ENCODE data around the gene NRCAM. TPM values are rescaled to one million over a fixed set of nuclear protein-coding genes. Genes with fewer than 3 reads are reported as not detected.

The NRCAM gene
- total RNA-seq, 1 experiment from 2014 or later, result 1.1 TPM

DNA sequence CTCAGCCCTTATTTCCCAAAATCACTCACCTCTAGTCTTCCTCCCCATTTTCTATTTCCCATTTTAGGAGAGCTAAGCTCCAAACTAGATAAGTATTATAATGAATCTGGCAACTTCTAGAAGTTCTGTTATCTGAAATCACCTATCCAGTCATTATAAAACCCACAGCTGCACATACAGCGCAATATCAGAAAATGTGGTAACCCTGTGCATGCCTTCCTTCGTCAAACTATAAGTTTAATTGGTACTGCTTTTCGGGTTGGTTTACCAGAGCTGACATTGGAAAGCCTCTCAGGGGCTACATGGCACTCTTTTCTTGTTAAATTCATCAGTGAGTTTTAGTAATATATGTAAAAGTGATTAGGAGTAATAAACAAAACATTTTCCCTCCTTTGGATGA lies 327.7 kb downstream of the NRCAM start:
- H3K27me3 Mint-ChIP-seq (ENCODE audit: insufficient read depth, unreplicated experiment), result no peaks in the 10 kb centered on the region
- ChIA-PET POLR2A (no interaction called here), CTCF (interaction anchor here (0.8 to 4.5 kb wide), 3 partner anchors 17 to 20 kb away, joined by 3 to 36 read pairs (median 5); no protein-coding TSS in a partner anchor)
- no TSS peak for BruUV-seq (replicated peaks)
- H3K4me3 Mint-ChIP-seq (ENCODE audit: unreplicated experiment), result no peak overlapping the region
- H3K4me1 Mint-ChIP-seq (ENCODE audit: insufficient read depth, unreplicated experiment), result peaks cover 6% of the 10 kb centered on the region
- TF ChIP-seq, protein P1, sequence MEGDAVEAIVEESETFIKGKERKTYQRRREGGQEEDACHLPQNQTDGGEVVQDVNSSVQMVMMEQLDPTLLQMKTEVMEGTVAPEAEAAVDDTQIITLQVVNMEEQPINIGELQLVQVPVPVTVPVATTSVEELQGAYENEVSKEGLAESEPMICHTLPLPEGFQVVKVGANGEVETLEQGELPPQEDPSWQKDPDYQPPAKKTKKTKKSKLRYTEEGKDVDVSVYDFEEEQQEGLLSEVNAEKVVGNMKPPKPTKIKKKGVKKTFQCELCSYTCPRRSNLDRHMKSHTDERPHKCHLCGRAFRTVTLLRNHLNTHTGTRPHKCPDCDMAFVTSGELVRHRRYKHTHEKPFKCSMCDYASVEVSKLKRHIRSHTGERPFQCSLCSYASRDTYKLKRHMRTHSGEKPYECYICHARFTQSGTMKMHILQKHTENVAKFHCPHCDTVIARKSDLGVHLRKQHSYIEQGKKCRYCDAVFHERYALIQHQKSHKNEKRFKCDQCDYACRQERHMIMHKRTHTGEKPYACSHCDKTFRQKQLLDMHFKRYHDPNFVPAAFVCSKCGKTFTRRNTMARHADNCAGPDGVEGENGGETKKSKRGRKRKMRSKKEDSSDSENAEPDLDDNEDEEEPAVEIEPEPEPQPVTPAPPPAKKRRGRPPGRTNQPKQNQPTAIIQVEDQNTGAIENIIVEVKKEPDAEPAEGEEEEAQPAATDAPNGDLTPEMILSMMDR (IDR thresholded peaks at IDR 0.05; ENCODE audit: unreplicated experiment), result no peak
- H3K36me3 Mint-ChIP-seq (ENCODE audit: insufficient read depth, unreplicated experiment), result no peaks in the 10 kb centered on the region
- intact Hi-C loops (cut with micrococcal nuclease), result no loop called here
- H3K9me3 Mint-ChIP-seq (ENCODE audit: unreplicated experiment), result no peaks in the 10 kb centered on the region
- no peak for DNase-seq (ENCODE audit: unreplicated experiment)
- H3K27ac Mint-ChIP-seq (ENCODE audit: low read depth, unreplicated experiment), result no peak overlapping the region

- ChIA-PET POLR2A (no interaction called here), CTCF (interaction anchor here (1.5 kb wide), 1 partner anchor 18 kb away, joined by 5 read pairs; no protein-coding TSS in a partner anchor)
- no peak for DNase-seq (ENCODE audit: unreplicated experiment)
- no TSS peak for BruUV-seq (replicated peaks)
- Mint-ChIP-seq H3K27me3 (ENCODE audit: insufficient read depth, unreplicated experiment) (no peaks in the 10 kb centered on the region), H3K27ac (ENCODE audit: low read depth, unreplicated experiment) (no peak overlapping the region), H3K36me3 (ENCODE audit: insufficient read depth, unreplicated experiment) (no peaks in the 10 kb centered on the region), H3K4me1 (ENCODE audit: insufficient read depth, unreplicated experiment) (peaks cover 3% of the 10 kb centered on the region), H3K9me3 (ENCODE audit: unreplicated experiment) (no peaks in the 10 kb centered on the region), H3K4me3 (ENCODE audit: unreplicated experiment) (no peak overlapping the region)
- TF ChIP-seq, protein P1 (IDR thresholded peaks at IDR 0.05; ENCODE audit: unreplicated experiment), result no peak
- intact Hi-C loops (cut with micrococcal nuclease), result no loop called here
Measured at GRCh38 chr7:108127461-108127860, 328.8 kb downstream of the NRCAM start.

DNA sequence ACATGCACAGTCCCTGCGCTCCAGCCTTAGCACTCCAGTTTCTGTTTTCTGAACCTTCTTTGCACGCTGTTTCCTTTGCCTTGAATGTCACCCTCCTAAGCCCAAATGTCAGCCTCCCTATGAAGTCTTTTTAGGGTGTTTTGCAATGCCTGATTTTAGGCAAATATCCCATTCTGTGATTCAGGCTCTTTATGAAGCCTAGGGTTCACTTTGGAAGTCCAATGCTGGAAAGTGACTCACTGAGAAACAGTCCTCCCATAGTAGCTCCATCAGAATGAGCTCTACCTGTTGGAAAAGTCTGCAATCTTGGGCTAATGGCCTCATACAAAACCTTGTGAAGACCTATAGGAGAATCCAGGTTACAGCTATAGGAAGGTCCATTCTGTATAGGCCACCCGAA lies 331.4 kb downstream of the NRCAM start:
- intact Hi-C loops (cut with micrococcal nuclease), result no loop called here
- H3K4me1 Mint-ChIP-seq (ENCODE audit: insufficient read depth, unreplicated experiment), result no peaks in the 10 kb centered on the region
- BruUV-seq (replicated peaks), result no TSS peak
- TF ChIP-seq, protein P1 (IDR thresholded peaks at IDR 0.05; ENCODE audit: unreplicated experiment), result no peak
- H3K27me3 Mint-ChIP-seq (ENCODE audit: insufficient read depth, unreplicated experiment), result no peaks in the 10 kb centered on the region
- DNase-seq (ENCODE audit: unreplicated experiment), result peak; percentile 3
- no peak overlapping the region for H3K4me3 Mint-ChIP-seq (ENCODE audit: unreplicated experiment)
- H3K9me3 Mint-ChIP-seq (ENCODE audit: unreplicated experiment), result no peaks in the 10 kb centered on the region
- H3K36me3 Mint-ChIP-seq (ENCODE audit: insufficient read depth, unreplicated experiment), result no peaks in the 10 kb centered on the region
- ChIA-PET CTCF (interaction anchor here (0.6 to 1.3 kb wide), 2 partner anchors 21 to 108 kb away, joined by 3 to 4 read pairs; no protein-coding TSS in a partner anchor), POLR2A (interaction anchor here (0.8 to 1.0 kb wide), 3 partner anchors 12 to 29 kb away, joined by 3 read pairs; no protein-coding TSS in a partner anchor)
- H3K27ac Mint-ChIP-seq (ENCODE audit: low read depth, unreplicated experiment), result no peak overlapping the region

- no peaks in the 10 kb centered on the region for H3K27me3 Mint-ChIP-seq (ENCODE audit: insufficient read depth, unreplicated experiment)
- H3K4me3 Mint-ChIP-seq (ENCODE audit: unreplicated experiment), result no peak overlapping the region
- ChIA-PET CTCF (interaction anchor here (0.6 to 6.0 kb wide), 5 partner anchors 9 to 1061 kb away, joined by 4 to 39 read pairs (median 6); no protein-coding TSS in a partner anchor), POLR2A (interaction anchor here (0.6 kb wide), 1 partner anchor 9 kb away, joined by 5 read pairs; no protein-coding TSS in a partner anchor)
- H3K4me1 Mint-ChIP-seq (ENCODE audit: insufficient read depth, unreplicated experiment), result no peaks in the 10 kb centered on the region
- BruUV-seq (replicated peaks), result no TSS peak
- H3K36me3 Mint-ChIP-seq (ENCODE audit: insufficient read depth, unreplicated experiment), result no peaks in the 10 kb centered on the region
- TF ChIP-seq, protein P1 (IDR thresholded peaks at IDR 0.05; ENCODE audit: unreplicated experiment), result no peak
- DNase-seq (ENCODE audit: unreplicated experiment), result no peak
- no peak overlapping the region for H3K27ac Mint-ChIP-seq (ENCODE audit: low read depth, unreplicated experiment)
- intact Hi-C loops (cut with micrococcal nuclease), result no loop called here
- H3K9me3 Mint-ChIP-seq (ENCODE audit: unreplicated experiment), result no peaks in the 10 kb centered on the region
Measured at GRCh38 chr7:108122181-108122580, 334.1 kb downstream of the NRCAM start.

Data from MCF 10A (cell line).